Fibroblast of lung (primary cell): ENCODE data around the gene ESRP2.

Source experiments
- EZH2 ChIP-seq: IDR thresholded peaks from 2 replicates; pipeline ENCODE4 v1.5.1; 2012; ENCODE audit warnings: low read length, control low read depth, mild to moderate bottlenecking; ENCODE audit errors: missing control alignments
- TF ChIP-seq, protein P1 (sequence below), 2 donors: IDR thresholded peaks in 1 of 2; conservative IDR thresholded peaks in 1 of 2; 1 replicate in 1 of 2; 2 replicates in 1 of 2; pipeline ENCODE4 v1.5.1; 2011 to 2012; ENCODE audit warnings: low read length in 2 of 2, control low read depth in 1 of 2, inconsistent platforms in 1 of 2, low read depth in 1 of 2, mild to moderate bottlenecking in 1 of 2

DNA sequence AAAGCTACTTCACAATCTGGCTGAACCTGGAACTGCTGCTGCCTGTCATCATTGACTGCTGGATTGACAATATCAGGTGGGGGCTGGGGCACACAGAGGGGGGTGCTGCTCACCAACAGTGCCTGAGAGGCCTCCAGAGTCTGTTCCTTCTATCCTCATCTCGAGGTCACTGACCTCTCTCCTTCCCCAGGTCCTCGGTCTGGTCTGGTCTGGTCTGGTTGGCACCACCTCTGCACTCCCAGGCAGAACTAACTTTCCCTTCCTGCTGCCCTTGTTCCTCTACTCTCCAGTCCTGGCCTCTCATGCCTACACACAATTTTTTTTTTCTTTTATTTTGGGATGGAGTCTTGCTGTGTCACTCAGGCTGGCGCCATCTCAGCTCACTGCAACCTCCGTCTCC, 13.4 kb upstream of the ESRP2 start:
- TF ChIP-seq, protein P1, sequence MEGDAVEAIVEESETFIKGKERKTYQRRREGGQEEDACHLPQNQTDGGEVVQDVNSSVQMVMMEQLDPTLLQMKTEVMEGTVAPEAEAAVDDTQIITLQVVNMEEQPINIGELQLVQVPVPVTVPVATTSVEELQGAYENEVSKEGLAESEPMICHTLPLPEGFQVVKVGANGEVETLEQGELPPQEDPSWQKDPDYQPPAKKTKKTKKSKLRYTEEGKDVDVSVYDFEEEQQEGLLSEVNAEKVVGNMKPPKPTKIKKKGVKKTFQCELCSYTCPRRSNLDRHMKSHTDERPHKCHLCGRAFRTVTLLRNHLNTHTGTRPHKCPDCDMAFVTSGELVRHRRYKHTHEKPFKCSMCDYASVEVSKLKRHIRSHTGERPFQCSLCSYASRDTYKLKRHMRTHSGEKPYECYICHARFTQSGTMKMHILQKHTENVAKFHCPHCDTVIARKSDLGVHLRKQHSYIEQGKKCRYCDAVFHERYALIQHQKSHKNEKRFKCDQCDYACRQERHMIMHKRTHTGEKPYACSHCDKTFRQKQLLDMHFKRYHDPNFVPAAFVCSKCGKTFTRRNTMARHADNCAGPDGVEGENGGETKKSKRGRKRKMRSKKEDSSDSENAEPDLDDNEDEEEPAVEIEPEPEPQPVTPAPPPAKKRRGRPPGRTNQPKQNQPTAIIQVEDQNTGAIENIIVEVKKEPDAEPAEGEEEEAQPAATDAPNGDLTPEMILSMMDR (conservative IDR thresholded peaks at IDR 0.05 in 1 of 2, IDR thresholded peaks at IDR 0.05 in 1 of 2; ENCODE audit: low read depth in 1 of 2, low read length in 2 of 2): no peak
- TF ChIP-seq EZH2: no peak
